Measurements from ENCODE around the gene SLC28A1.

Gene SLC28A1

DNA sequence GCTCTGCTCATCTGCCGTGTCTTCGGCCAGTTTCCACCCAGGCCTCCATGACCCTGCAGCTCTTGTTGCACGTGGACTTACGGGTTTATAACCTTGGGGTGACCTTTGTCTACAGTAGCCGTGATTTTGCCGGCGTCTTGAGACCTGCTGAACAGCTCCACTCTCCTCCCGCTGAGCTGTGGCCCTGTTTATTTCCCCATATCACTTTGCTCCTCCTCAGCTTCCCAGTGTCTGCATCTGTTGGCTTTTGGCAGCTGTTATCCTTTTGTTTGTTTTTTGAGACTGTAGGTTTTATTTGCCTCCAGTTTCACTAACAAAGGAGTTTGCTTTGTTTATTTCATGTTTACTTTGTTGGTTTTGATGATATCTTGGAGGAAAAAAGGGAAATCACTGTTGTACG, 29.3 kb upstream of the SLC28A1 start:
- no peak overlapping the region for H3K4me3 ChIP-seq (ENCODE audit: low read depth, low read length)
- TF ChIP-seq, protein P1, sequence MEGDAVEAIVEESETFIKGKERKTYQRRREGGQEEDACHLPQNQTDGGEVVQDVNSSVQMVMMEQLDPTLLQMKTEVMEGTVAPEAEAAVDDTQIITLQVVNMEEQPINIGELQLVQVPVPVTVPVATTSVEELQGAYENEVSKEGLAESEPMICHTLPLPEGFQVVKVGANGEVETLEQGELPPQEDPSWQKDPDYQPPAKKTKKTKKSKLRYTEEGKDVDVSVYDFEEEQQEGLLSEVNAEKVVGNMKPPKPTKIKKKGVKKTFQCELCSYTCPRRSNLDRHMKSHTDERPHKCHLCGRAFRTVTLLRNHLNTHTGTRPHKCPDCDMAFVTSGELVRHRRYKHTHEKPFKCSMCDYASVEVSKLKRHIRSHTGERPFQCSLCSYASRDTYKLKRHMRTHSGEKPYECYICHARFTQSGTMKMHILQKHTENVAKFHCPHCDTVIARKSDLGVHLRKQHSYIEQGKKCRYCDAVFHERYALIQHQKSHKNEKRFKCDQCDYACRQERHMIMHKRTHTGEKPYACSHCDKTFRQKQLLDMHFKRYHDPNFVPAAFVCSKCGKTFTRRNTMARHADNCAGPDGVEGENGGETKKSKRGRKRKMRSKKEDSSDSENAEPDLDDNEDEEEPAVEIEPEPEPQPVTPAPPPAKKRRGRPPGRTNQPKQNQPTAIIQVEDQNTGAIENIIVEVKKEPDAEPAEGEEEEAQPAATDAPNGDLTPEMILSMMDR (IDR thresholded peaks at IDR 0.05; ENCODE audit: low read depth, low read length, missing control alignments) = no peak
- DNase-seq (ENCODE audit: low read depth) = no peak

DNA sequence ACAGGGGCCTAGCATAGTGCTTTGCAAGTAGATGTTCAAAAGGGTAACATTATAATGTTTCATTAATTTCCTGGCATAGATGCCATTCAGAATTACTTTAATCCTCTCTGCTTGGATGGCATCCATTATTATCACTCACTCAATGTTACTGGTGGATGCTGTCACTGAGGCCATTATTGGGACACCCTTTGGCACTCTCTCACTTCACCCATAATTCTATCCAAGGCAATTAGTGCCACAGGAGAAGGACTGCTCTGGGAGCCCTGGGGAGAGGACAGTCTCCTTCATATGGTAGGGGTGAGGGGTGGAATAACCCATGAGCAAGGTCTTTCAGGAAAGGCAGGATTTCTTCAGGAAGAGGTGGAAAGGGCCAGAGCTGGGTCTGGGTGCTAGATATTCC, 28.7 kb upstream of the SLC28A1 start:
- TF ChIP-seq, protein P1 (IDR thresholded peaks at IDR 0.05; ENCODE audit: low read depth, low read length, missing control alignments) = no peak
- no peak for DNase-seq (ENCODE audit: low read depth)
- H3K4me3 ChIP-seq (ENCODE audit: low read depth, low read length) = no peak overlapping the region

DNA sequence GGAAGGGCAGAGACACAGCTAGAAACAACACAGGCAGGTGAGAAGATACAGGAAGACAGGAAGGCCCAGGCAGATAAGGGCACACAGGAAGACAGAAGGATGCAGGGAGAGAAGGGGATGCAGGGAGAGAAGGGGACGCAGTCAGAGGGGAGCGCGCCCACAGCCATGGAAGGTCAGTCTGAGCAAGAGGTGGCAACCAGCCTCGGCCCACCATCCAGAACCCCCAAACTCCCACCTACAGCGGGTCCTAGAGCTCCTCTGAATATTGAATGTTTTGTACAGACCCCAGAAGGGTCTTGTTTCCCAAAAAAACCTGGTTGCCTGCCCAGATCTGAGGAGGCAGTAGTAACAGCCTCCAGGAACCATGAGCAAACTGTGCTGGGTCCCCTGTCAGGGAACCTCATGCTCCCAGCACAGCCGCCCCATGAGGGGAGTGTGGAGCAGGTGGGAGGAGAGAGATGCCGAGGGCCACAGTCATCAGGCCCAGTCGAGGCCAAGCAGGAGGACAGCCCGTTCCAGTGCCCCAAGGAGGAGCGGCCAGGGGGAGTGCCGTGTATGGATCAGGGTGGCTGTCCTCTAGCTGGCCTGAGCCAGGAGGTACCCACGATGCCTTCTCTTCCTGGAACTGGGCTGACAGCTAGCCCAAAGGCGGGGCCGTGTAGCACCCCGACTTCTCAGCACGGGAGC, 27.6 kb upstream of the SLC28A1 start:
- DNase-seq (ENCODE audit: low read depth) = no peak
- TF ChIP-seq, protein P1 (IDR thresholded peaks at IDR 0.05; ENCODE audit: low read depth, low read length, missing control alignments) = no peak
- no peak overlapping the region for H3K4me3 ChIP-seq (ENCODE audit: low read depth, low read length)

DNA sequence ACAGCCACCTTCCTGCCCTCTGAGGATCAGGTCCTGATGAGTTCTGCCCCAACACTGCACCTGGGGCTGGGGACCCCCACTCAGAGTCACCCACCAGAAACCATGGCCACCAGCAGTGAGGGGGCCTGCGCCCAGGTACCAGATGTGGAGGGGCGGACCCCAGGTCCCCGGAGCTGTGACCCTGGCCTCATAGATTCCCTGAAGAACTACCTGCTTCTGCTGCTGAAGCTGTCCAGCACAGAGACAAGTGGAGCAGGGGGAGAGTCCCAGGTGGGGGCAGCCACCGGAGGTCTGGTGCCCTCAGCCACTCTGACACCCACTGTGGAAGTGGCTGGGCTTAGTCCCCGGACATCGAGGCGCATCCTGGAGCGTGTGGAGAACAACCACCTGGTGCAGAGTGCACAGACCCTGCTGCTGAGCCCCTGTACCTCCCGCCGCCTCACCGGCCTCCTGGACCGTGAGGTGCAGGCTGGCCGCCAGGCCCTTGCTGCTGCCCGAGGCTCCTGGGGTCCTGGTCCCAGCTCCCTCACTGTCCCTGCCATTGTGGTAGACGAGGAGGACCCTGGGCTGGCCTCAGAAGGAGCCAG, 27.0 kb upstream of the SLC28A1 start:
- TF ChIP-seq, protein P1 (IDR thresholded peaks at IDR 0.05; ENCODE audit: low read depth, low read length, missing control alignments) = no peak
- DNase-seq (ENCODE audit: low read depth) = no peak
- H3K4me3 ChIP-seq (ENCODE audit: low read depth, low read length) = no peak overlapping the region

DNA sequence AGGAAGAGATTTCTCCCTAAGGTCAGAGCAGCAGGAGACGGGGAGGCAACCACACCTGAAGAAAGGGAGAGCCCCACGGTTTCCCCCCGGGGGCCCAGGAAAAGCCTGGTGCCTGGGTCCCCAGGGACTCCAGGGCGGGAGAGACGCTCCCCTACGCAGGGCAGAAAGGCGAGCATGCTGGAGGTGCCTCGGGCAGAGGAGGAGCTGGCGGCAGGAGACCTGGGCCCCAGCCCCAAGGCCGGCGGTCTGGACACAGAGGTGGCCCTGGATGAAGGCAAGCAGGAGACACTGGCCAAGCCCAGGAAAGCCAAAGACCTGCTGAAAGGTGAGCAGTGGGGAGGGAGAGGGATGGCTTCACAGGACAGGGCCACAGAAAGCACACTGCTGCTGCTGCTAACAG, 26.2 kb upstream of the SLC28A1 start:
- DNase-seq (ENCODE audit: low read depth) = no peak
- no peak overlapping the region for H3K4me3 ChIP-seq (ENCODE audit: low read depth, low read length)
- TF ChIP-seq, protein P1 (IDR thresholded peaks at IDR 0.05; ENCODE audit: low read depth, low read length, missing control alignments) = no peak

DNA sequence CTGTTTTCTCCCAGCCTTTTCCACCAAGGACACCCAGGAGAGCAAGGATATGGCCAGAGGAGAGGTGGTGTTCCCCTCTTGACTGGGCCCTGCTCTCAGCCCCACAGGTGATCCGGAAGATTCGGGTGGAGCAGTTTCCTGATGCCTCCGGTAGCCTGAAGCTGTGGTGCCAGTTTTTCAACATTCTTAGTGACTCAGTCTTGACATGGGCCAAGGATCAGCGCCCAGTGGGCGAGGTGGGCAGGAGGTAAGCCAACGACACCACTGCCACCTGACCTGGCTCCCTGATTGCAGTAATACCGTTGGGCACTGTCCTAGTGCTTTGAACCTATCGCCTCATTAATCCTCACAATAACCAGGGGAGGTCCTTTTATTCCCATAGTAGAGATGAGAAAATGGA, 25.3 kb upstream of the SLC28A1 start:
- no peak for DNase-seq (ENCODE audit: low read depth)
- TF ChIP-seq, protein P1 (IDR thresholded peaks at IDR 0.05; ENCODE audit: low read depth, low read length, missing control alignments) = no peak
- no peak overlapping the region for H3K4me3 ChIP-seq (ENCODE audit: low read depth, low read length)

DNA sequence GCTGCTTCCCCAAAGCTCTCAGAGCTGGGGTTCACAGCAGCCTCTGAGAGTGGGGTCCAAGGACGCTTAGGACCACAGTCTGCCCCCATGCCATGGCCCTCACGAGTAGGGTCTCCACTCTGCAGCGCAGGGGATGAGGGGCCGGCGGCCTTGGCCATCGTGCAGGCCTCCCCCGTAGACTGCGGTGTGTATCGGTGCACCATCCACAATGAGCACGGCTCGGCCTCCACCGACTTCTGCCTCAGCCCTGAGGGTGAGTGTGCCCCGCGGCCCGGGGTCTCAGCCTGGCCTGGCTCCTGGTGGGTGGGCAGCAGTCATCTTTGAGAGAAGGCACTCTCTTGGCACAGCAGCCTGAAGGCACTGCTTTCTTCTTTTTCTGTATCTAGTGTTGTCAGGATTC, 24.8 kb upstream of the SLC28A1 start:
- TF ChIP-seq, protein P1 (IDR thresholded peaks at IDR 0.05; ENCODE audit: low read depth, low read length, missing control alignments) = no peak
- no peak overlapping the region for H3K4me3 ChIP-seq (ENCODE audit: low read depth, low read length)
- no peak for DNase-seq (ENCODE audit: low read depth)
